ENCODE data around the gene GPR135.
"Not testable (repeated sequence)": the region's sequence is repeated elsewhere in the genome, so short reads cannot be mapped to it uniquely, and the experiment has no call there.

Gene GPR135

DNA sequence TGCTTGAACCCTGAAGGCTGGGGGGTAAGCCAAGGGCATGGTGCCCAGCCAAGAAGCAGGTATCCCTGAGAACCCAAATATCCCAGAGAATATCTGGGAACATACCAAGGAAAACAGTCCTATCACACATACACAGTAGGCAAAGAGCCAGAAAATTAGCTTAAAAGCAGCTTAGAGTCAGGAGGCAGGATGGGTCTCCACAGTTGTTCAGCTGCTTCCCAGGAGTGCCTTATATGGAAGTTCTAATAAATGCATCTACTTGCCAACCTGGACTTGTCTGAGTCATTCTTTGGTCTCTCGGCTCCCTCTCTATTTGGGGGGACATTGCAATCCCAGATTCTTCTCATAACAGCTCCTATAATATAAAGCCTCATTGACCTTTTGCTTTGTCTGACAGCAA, 9.0 kb upstream of the GPR135 start:
- no peak for DNase-seq

- peak in 1 of 4 experiments; percentile 20 for DNase-seq
These were observed 479 bp downstream of the GPR135 start for GRCh38 chr14:59464486-59465315.

DNA sequence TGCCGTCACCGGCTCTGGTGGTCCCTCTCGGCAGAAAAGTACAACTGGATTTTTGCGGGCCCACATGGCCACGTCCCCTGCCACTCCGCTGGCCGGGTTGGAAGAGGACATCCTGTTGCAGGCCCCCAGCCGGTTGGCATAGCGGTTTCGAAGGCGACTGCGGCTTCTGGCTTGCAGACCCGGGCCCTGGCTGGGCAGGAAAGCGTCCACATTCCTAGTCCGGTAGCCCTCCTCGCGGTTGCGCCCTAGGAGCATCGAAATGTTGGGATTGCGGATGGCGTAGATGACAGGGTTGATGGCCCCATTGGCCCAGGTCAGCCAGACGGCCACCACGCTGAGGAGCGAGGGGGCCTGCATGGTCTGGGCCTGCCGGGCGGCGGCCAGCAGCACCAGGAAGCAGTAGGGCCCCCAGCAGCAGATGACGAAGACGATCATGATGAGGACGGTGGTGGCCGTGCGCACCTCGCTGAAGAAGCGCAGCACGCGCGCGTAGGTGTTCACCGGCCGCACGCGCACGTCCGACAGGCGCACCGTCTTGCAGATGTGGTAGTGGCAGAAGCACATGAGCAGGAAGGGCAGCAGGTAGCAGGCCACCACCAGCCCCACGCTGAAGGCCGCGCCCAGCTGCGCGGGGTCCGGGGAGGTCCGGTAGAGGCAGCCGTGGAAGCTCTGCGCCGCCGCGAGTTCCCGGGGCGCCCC, 1.2 kb downstream of the GPR135 start:
- DNase-seq: peak in 2 of 4 experiments; percentile 6 to 11

GRCh38 chr14:59461891-59462290, 3.3 kb downstream of the GPR135 start:
- no peak for DNase-seq

DNA sequence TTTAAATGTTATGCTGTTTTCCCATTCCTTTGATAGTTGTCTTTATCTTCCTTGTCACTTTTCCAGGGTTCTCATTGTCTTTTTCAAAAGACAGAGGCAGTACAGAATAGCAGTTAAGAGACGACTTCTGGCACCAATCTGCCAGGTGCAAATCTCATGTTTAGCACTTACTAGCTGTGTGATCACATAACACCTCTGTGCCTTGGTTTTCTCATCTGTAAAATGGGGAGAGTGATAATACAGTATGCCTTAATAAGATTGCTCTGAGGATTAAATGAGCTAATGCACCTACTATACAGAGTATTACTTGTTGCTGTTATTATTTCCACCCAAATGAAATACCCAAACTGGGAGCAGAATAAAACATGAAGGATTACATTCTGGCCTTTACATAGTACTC, 4.8 kb downstream of the GPR135 start:
- DNase-seq: no peak

DNA sequence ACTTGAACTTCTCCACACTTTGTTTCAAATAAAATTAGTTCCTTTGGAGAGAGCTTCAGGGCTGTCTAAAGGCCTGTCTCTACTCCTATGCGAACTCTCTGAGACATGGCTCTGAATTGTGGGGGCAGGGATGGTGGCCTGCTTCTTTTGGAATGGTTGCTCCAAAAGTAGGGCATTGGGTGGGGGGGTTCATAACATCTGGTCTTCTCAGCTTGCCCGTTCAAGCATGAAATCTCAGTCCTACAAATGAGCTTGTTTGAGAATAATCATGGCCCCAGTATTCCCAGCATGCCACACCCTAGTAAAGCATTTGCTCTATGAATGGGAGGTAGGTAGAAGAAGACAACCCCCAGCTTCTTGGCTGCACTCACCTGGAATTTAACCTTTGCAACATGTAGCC, 6.7 kb downstream of the GPR135 start:
- DNase-seq: no peak

DNA sequence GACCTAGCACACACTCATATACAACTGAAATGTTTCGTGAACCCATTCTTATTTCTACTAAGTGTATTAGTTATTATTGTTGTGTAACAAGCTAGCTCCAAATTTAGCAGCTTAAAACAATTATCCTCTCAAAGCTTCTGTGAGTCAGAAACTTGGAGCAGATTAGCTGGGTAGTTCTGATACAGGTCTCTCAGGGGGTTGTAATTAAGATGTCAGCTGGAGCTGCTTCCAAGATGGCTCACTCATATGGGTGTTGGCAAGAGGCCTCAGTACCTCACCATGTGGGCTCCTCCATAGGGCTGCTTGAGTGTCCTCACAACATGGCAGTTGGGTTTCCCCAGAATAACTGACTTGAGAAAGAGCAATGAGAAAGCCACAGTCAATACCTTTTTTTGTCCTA, 9.8 kb downstream of the GPR135 start:
- no peak for DNase-seq

DNA sequence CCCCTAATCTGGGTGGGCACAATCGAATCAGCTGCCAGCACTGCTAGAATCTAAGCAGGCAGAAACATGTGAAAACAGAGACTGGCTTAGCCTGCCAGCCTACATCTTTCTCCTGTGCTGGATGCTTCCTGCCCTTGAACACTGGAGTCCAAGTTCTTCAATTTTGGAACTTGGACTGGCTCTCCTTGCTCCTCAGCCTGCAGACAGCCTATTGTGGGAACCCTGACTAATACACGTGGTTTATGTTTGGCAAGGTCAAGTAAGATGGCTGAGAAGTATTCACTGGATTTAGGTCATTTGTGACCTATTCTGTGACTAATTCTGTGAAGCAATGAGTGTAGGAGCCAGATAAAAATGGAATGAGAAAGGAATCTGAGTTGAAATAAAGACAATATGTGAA, 11.0 kb downstream of the GPR135 start:
- DNase-seq: no peak

DNA sequence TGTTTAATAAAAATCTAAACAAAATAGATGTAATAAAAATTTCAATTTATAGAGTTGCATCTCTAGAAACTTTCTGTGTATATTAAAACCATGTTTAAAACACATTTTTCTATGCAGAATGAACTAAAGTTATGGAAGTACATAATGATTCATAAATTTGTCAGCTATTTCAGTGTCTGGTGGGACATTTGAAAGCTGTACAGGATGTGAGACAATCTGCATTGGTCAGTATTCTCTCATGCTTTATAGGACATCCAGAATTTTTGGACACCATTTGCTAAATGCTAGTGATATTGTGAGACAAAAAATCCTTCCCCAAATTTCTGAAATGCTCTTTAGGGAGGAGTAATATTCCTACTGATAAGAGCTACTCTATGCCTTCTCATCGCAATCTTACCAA, 13.3 kb downstream of the GPR135 start:
- no peak for DNase-seq

GRCh38 chr14:59450716-59451115, 14.5 kb downstream of the GPR135 start:
- DNase-seq: no peak

GRCh38 chr14:59448673-59449072, 16.5 kb downstream of the GPR135 start:
- not testable (repeated sequence) for DNase-seq

- no peak for DNase-seq
These were observed 25.8 kb downstream of the GPR135 start for GRCh38 chr14:59439256-59439965.

DNA sequence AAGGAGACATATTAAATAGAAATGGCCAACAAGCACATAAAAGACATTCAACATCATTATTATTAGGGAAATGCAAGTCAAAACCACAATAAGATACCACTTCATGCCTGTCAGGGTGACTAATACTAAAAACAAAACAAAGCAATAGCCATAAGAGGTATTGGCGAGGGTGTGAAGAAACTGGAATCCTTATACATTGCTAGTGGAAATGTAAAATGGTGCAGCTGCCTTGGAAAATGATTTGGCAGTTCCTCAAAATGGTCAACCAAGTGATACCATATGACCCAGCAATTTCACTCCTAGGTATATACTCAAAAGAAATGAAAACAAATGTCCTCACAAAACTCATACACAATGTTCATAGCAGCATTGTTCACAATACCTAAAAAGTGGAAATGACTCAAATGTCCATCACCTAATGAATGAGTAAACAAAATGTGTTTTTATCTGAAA, 27.0 kb downstream of the GPR135 start:
- DNase-seq: no peak

DNA sequence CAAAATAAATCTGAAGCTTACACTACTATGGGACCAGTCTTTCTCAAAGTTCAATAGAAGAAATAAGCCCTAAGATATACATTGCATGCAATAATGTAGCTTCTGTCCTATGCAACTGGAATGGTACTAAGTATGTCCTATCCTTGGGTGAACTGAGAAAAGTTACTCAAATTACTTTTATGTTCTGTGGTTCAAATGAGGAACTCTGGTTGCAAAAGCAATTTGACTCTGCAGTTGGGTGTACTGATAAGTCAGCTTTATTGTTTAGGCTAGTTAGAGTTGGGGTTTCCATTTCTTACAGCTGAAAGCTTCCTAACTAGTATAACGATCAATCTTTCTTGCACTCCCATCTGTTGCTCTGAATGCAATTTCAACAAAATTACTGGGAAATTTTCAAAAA, 29.2 kb downstream of the GPR135 start:
- no peak for DNase-seq

- no peak for DNase-seq
These were observed 30.1 kb downstream of the GPR135 start for GRCh38 chr14:59435101-59435500.

- DNase-seq: no peak
These were observed 35.4 kb downstream of the GPR135 start for GRCh38 chr14:59429790-59430189.

- DNase-seq: no peak
These were observed 36.6 kb downstream of the GPR135 start for GRCh38 chr14:59428581-59429012.

- no peak for DNase-seq
These were observed 37.3 kb downstream of the GPR135 start for GRCh38 chr14:59427653-59428580.

- no peak for DNase-seq
These were observed 39.8 kb downstream of the GPR135 start for GRCh38 chr14:59425322-59425935.

DNA sequence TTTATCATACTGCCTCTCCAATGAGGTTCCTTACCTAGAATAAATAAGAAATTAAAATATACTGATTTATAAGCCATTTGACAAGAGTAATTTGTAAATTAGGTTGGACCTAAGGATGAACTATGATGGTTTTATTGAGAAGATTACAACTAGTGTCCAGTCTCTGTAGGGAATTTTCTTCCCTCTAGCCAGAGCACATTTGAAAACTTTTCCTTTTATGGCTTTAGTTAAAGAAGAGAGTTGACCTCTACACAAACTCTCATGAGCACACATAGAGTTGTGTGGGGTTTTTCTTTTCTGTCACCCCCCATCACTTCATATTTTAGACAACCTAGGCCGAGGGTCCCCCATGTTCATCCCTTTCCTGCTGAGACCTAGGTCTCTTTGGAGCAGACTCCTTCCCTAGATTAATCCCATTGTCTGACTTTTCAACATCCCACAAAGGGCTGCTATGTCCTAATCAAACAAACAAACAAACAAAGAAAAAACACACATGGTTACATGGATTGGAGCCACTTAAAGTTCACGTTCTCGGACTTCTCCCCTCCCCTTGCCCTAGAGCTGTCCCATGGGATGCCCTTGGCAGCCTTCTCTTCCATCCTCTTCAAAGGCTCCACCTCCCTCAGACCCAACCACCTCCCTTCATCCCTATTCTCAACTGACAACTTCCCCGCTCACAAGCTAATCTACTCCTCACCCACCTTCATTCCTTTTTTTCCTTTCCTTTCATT, 40.7 kb downstream of the GPR135 start:
- no peak for DNase-seq
